Stimulated activated CD4-positive, alpha-beta T cell treated with anti-CD3 and anti-CD28 coated beads, Interleukin-2, amount 100 ng/mL, for 24 hours (primary cell): ENCODE measurements around the gene NME9.

Source experiments
- DNase-seq, 2 donors: peaks; one replicate each; pipeline ENCODE4 v3.0.0-alpha.2; 2020

Gene NME9

DNA sequence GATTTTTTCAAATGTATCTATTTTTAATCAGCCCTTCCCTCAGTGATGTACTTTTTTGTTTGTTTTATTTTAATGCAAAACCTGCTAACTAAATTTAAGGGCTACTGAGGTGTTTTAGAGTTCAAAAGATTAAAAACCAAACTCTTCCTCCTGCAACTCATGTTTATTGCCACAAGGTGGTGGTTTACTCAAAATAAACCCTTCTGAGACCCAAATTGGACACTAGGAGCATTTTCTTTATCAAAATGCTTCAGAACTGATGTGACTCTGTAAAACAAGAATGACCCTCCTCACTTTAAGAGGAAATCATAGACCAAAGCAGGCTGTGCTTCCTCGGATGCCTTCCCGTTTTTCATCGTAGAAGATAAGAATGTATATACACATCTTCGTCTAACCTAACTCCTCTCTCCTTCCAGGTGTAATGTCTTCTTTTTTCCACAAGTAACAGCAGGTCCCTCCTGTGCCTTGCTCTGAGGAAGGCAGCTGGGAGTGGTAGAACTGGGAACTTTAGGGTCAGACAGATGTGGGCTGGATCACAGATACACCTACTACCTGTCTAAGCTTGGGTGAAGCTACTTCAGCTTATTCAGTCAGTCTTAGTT, 2.9 kb upstream of the NME9 start:
- DNase-seq = no peak

DNA sequence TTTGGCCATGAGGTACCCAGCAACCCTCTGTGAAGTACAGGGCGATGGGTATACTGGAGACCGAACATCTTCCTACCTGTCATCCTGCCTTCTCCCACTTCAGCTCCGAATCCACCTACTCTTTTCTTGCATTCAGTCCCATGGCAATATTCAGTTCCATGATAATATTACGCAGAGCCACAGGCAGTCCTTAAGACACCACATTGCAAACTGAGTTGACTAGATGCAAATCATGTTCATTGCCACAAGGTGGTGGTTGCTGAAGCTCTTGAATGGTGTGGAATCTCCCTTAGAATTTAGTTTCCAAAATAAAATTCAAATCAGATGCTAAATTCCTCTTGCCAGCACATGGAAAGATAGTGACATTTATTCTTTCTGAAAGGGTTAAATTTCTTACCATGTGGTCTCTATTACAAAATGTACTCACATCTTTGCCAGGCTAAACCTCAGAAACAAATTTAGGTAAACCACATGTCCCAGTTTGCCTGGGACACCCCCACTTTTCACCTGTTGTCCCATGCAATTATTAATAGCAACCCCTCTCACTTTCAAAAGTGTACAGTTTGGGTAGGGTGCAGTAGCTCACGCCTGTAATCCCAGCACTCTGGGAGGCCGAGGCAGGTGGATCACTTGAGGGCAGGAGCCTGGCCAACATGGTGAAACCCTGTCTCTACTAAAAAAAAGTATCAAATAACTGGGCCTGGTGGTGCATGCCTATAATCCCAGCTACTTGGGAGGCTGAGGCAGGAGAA, 1.7 kb upstream of the NME9 start:
- DNase-seq = no peak

DNA sequence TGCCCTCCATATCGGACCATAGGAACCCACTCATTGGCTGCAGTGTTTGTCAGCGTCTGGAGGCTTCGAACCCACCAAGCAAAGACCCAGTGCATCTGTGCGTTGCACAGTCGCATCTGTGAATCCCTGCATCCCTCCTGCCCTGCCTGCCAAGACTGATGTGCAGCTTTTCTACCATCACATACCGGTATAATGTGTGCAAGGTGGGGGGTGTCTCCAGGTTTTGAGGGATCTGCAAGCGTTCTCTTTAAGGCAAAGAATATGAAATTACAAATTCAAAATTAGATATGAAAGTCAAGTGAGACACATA, 288 bp upstream of the NME9 start:
- no peak for DNase-seq

DNA sequence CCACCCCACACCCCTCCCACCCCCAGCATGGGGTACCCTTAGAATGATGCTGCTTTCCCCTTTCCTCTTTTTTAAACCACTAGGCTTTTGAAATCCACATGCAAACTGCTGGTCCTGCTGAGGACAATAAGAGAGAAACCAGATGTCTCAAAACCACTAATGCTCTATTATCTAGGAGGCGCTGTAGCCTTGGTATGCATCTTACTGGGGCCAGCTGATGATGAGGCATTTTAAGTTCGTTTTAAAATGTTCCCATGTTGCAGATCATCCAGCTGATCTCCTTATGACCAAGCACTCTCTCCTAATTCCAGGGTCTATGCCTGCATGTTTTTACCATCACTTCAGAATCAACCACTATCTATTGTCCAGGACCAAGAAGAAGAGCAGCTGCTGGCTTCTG, 1.3 kb downstream of the NME9 start:
- no peak for DNase-seq

DNA sequence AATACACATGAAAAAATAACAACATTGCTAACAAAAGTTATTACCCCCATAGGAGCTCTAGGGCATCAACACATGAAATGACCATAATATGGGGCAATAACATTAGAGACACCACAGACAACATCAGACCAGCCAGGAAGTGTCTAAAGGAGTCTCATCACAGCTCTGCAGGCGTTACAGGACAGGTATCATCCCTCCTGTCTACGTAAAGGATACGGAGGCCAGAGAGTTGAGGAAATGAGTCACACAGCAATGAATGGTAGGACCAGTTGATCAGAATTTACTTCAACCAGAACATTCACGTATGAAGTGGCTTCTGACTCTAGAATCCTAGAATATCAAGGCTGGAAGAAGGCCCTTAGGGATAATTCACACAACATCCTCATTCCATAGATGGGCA, 1.8 kb downstream of the NME9 start:
- DNase-seq = no peak

DNA sequence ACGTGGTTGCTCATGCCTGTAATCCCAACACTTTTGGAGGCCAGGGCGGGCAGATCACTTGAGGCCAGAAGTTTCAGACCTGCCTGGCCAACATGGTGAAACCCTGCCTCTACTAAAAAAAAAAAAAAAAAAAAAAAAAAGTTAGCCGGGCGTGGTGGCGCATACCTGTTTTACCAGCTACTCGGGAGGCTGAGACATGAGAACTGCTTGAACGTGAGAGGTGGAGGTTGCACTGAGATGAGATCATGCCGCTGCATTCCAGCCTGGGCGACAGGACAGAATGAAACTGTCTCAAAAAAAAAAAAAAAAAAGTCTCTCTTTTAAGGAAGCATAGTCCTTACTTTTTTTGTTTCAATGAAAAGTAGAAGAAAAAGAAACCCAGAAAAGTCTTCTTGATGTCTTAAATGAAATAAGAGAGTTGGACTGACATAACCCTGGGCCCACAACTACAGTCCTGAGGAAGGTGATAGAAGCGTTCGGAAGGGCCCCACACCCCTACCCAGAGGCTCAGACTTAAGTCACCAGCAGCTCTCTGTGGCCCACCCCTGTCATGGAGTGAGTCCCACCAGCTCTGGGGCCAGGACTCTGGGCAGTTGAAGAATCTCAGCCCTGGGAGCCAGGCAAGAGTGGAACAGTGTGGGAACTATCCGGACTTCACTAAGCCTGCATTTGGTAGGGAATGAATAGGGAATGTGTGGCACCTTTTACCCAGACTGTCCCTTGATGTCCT, 2.6 kb downstream of the NME9 start:
- no peak for DNase-seq

DNA sequence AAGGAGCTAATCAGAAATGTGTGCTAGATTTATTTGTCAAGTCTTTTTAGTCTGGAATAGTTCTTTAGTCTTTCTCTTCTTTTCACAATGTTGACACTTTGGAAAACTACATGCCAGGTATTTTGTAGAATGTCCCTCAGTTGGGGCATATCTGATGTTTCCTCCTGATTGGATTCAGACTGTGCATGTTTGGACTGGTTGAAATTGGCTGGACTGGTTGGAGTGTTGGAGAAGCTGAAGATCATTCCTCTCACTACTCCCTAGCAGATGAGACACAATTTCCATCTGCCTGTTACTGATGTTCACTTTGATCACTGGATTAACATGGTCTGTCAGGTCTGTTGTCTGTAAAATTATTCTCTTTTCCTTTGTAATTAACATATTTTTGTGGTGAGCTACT, 3.7 kb downstream of the NME9 start:
- no peak for DNase-seq

DNA sequence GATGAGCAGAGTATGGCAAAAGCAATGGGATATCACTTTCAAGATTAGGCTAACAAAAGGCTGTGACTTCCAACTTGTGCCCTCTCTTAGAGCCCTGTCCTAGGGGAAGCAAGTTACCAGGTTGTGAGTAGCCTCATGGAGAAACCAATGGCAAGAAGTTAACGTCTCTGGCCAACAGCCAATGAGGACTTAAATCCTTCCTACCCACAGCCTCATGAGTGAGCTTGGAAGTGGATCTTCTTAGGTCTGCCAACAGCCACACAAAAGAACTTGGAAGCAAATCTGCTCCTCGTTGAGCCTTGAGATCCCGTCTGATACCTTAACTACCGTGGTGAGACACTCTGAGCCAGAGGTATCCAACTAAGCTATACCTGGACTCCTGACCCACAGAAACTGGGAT, 5.7 kb downstream of the NME9 start:
- DNase-seq = no peak

DNA sequence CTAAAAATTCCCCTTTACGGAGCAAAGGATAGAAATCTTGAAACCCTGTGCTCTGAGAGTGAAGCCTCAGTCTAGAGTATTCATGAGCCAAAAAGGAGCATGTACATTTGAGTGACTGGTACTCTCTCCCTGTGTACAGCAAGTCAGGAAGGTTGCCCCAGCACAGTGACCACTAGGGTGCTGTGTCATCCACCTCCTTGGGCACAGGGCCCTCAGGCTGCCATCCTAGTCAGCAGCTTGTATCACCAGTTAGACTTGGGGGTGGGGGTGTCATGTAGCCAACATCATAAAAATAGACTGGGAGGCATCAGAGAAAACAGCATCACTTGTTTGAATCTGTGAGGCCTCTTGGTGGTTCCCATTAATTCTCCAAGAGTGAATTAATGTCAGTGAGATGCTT, 12.0 kb downstream of the NME9 start:
- no peak for DNase-seq

DNA sequence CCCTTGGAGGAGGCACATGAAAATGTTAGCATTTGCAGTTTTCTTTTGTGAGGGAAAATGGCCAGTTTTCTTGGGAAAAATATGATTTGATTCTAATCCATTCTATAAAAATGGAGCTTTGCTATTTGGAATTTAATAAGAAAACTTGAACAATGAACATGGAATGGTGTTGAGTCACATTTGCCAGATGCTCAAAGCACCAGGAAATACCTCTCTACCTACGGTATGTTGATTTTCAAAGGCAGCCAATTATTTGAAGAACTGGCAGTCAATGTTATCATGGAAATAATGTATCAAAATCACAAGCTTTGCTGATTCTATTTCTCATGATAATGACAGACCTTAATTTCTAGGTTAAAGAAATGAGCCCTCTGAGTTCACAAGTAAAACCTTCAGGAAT, 14.9 kb downstream of the NME9 start:
- no peak for DNase-seq

DNA sequence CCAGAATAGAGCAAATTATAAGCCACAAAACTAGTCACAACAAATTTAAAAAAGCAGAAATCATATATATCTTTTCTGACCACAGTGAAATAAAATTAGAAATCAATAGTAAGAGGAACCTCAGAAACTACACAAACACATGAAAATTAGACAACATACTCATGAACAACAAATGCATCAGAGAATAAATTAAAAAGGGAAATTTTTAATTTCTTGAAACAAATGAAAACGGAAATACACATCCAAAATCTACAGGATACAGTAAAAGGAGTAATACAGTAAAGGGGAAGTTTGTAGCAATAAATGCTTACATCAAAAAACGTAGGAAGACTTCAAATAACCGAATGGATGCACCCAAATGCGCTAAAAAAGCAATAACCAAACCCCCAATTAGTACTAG, 19.2 kb downstream of the NME9 start:
- DNase-seq = no peak

DNA sequence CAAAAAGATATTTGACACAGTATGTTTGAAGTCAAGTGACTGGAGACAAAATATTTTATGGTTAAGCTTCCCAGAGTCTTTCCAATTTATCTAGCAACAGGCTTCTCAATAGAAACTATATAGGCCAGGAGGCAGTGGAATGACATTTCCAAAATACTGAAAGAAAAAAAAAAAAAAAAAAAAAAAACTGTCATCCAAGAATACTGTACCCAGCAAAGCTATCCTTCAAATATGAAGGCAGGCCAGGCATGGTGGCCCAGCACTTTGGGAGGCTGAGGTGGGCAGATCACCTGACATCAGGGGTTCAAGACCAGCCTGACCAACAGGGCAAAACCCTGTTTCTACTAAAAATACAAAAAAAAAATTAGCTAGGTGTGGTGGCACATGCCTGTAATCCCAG, 20.9 kb downstream of the NME9 start:
- DNase-seq = no peak

DNA sequence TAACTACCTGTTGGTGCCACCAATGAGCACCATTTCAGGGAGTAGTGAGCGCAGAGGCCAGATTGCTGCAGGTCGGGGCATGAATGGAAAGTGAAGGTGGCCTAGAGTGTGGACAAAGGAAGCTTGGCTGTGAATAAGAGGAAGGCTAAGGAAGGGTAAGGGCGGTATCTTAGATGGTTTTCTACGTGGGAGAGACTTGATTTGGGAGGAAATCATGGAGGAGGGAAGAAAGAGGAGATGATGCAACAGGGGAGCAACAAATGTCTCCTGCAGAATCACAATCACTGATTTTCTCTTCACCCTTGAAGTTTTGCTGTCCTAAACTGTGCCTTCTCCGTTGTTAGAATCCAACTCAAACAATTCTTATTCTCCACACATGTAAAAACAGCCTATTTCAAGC, 21.8 kb downstream of the NME9 start:
- DNase-seq = no peak

DNA sequence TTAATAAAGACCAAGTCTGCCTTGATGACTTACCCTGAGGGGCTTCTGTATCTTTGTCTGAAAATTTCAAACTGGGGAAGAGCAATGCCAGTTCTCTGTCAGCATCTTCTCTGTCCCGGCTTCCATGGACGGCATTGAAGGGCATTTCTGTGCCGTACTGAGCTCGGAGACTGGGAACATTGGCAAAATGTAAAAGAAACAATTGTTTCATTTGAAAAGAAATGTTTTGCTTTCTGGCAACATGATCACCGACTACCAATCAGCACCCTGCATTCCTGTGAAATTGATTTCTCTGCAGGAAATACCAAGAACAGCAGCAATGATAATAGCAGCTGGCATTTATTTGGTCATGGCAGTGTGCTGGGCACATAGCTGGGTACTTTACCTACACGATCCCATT, 26.2 kb downstream of the NME9 start:
- no peak for DNase-seq

DNA sequence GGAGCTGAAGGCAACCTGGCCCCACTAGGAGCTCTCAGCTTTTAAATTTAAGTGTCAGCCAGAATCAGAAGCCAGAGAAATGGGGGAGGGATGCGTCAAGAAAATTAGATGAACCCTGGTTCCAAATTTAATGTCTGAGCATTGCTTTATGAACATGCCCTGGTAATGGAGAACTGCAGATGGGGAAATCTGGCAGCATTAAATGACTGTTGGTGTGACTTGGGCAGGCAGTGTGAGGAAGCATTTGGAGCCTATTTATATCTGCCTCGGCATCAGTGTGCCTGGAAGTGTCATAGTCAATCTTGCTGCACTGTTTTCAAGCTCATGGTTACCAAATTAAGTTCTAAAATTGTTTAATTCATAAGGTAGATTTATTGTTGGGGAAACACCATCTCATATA, 29.0 kb downstream of the NME9 start:
- DNase-seq = no peak

DNA sequence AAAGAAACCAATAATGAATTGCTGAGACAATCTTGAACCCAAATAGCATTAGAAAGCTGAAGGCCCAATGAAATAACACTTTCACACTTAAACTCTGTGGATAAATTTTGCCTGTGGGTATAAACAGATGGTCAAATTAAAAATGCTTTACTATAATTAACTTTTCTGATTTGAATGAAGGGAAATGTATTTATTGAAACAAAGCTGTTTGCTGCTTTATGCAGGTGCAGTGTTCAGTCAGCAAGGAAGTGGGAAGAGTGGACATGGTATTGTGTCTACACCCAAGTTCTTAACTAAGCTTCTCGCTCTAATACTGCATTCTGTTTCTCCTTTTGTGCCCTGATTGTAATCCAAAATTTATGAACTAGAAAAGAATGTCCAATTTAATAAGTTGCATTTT, 31.8 kb downstream of the NME9 start:
- no peak for DNase-seq

DNA sequence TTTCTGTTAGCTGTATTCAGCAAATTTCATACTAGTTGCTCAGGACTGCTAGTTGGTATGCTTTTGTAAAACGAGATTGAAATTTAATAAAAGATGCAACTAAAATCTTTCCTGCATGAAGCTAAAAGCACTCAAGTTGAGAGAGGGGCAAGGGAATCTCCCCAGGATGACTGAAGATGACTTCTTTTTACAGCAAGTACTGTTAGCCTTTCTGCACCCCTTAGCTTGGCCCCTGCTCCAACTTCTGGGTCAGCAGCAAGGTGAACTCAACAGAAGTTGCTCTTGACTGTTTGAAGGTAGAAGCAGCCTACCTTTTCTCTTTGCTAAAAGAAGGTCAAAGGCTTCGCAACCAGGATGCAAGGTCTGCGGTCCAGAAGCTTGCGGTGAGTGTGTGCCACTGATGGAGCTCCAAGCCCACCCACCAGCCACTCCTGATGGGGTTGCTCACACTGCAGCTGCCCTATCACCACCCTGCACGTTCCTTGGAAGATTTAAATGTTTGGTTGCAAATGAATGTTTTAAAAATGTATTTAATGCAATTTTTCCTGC, 32.5 kb downstream of the NME9 start:
- peak in 1 of 2 donors; percentile 10 for DNase-seq

DNA sequence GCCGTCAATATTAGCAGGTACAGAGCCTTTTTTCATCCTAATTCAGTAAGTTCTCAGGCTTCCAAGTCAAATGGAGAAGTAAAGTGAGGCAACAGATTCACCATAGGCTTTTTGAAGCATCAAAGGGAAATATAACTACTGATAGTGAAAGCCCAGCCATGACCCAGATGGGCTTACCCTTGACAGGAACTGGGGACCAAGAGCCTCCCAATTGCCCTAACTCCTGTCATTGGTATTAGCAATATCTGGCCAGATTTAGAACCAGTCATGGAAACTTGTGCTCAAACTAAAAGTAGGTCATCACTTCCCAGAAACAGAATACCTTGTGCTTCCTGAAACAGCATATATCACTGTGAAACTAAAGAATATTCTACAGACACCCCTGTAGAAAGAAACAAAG, 33.0 kb downstream of the NME9 start:
- peak in 1 of 2 donors; percentile 31 for DNase-seq

DNA sequence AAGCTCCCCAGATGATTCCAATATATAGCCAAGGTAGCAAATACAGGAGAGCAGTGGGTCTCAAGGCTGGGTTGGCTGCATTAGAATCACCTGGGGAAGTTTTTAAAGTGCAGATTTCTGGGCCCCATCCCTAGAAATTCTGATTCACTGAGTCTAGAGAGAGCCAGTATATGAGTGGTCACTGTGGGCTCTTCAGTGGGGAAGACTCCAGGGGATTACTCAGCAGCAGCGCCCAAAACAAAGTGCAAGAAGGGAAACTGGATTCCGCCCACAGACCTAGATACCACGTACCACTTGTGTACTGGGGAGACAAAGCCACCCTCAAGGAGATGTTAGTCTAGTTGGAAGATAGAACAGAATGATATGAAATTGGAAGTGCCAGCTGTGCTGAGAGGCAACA, 40.0 kb downstream of the NME9 start:
- DNase-seq = no peak

DNA sequence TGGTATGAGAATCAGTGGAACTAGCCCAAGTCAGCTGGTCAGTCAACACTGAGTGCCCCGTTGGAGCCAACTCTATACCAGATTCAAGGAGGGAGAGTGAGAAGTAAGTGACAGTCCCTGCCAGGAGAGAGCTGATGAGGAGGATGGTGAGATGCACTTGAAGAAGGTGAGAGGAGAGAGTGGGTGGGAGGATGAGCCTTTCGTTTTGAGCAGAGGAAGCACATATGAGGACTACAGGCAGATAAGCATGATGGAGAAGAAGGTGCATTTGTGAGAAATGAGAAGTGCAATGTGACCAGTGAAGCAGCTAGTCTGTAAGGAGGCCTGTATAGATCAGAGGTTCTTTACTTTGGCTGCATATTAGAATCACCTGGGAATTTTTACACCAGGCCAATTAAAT, 40.4 kb downstream of the NME9 start:
- no peak for DNase-seq

DNA sequence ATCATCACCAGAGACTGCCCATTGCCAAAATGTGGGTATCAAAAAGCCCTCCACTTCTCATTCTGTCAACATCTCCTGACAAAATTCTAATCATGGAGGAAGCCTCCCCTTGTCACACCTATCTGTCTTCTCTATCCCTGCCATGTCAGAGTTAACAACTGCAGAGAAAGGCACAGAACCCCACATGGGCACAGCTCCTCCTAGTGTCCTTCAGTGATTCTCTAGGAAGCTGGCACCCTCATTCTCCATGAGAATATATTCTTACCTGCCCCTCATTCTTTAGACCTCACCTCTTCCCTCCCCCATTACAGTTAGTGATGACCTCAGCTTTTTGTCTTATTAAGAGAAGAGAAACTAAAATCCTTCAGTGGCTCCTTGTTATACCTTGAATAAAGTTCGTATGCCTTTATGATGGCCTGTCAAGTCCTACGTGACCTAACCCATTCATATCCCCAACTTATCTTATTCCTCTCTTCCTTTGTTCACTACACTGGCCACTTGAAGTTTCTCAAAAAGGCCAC, 44.6 kb downstream of the NME9 start:
- no peak for DNase-seq

DNA sequence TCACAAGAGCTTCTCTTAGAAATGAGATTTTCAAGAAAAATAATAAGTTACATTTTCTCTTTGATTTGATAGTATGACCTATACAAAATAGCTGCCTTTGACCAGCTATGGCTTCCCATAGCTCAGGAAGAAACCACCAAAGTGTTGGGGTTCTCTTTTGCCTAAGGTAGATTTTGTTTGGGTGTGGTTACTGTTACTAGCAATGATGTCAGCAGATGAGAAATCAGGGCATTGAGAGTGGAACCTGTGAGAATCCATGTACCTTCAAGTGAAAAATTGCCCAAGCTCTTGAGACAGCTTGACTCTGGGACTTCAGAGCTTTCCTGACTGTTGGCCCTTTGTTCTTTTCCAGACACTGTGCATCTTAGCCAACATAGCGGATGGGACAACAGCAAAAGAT, 45.6 kb downstream of the NME9 start:
- no peak for DNase-seq

DNA sequence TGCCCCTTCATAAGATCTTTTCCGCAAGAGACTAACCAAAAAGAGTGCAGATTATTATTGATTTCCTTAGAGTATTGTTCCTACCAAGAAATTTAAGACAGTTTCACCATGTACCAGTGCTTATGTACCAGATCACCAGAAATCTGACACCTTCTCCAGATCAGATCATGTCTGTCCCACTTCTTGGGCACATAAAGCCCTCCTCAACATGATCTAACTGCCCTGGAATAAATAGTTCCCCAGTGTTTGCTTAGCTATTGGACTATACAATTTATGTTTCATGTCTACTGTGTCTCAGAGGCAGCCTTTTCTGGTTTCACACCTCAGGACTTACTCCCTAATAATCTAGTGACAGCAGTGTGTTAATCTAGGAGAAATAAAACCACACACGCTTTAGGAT, 46.8 kb downstream of the NME9 start:
- no peak for DNase-seq

DNA sequence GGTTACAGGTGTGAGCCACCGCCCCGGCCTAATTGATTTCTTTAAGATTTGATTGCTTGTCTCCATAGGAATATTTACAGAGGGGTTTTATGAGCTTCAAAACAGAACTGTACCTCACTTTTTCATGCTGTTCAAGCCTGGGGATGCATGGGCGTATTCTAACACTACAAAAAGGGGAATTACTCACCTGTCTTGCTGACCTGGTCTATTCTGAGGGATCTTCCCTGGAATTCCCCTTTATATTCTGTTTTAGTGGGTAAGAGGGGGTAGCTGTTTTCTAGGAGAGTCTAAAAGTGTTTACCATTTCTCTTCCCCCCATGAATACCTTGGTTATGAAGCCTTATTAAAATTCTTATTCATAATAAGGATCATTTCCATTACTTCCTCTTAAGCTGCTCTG, 48.1 kb downstream of the NME9 start:
- no peak for DNase-seq
